RWPE2 (cell line): Measurements from ENCODE around the gene GRK5.

Experiments used
- ATAC-seq: fragments of 200-7000 bp; cut with Tn5 transposase; 3 replicates; pipeline ENCODE4 v1.9.1; 2021; ENCODE audit warnings: low read depth
- DNase-seq: peaks from one replicate; pipeline ENCODE4 v3.0.0-alpha.2; 2020; ENCODE audit warnings: low spot score
- H3K27ac ChIP-seq: fragments of 450-650 bp; 2 replicates; pipeline ENCODE4 v1.5.1; 2017; ENCODE audit warnings: mild to moderate bottlenecking; ENCODE audit not compliant: poor library complexity, severe bottlenecking
- H3K27me3 ChIP-seq: fragments of 250-450 bp; sonication (Bioruptor Pico); 2 replicates; pipeline ENCODE4 v1.5.1; 2021; ENCODE audit warnings: mild to moderate bottlenecking, moderate library complexity; ENCODE audit not compliant: insufficient read depth, poor library complexity, severe bottlenecking
- H3K36me3 ChIP-seq: fragments of 250-450 bp; sonication (Bioruptor Pico); 2 replicates; pipeline ENCODE4 v1.5.1; 2020; ENCODE audit warnings: low read depth, mild to moderate bottlenecking, moderate library complexity
- H3K4me1 ChIP-seq: fragments of 250-450 bp; sonication (Bioruptor Pico); 2 replicates; pipeline ENCODE4 v1.5.1; 2021; ENCODE audit warnings: mild to moderate bottlenecking, moderate library complexity; ENCODE audit not compliant: insufficient read depth, poor library complexity, severe bottlenecking
- H3K4me3 ChIP-seq: fragments of 250-450 bp; sonication (Bioruptor Pico); 2 replicates; pipeline ENCODE4 v1.5.1; 2021; ENCODE audit warnings: mild to moderate bottlenecking, moderate library complexity; ENCODE audit not compliant: severe bottlenecking
- H3K9me3 ChIP-seq: fragments of 250-450 bp; sonication (Bioruptor Pico); 2 replicates; pipeline ENCODE4 v1.5.1; 2021; ENCODE audit warnings: mild to moderate bottlenecking, moderate library complexity; ENCODE audit not compliant: severe bottlenecking
- TF ChIP-seq, protein P1 (sequence below): fragments of 450-650 bp; IDR thresholded peaks from one replicate; pipeline ENCODE4 v1.5.1; 2017; ENCODE audit warnings: mild to moderate bottlenecking, moderate library complexity; ENCODE audit not compliant: poor library complexity, severe bottlenecking

GRK5 gene

DNA sequence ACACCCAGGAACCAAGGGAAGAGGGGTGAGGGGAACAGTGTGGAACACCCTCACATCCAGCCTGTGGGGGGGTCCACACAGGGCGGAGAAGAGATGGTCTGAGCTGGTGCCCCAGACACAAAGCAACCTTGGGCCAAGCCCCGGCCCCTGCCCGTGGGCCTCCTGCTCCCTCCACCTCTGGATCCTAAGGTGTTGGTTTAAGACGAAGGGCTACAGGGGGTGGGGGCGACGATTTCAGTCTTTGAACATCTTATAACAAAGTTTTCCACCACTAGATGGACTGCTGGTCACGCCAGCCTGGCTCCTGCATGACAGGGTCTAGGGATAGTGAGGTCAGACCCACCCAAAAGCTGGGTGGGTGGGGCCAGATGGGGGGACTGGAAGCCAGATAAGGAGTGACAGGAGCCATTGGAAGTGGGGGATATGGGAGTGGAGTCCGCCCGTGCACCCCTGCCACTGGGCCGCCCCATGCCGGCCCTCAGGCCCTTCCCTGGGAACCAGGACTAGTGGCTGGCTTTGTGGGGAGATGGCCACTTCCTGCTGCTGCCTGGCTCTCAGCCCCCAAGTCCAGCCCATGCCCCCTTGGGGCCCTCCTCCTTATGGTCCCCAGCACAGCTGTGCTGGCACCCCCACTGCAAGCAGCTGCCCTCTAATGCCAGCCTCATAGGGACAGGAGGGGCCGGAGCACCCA lies 236.7 kb downstream of the GRK5 start:
- no peaks in the 10 kb centered on the region for H3K4me1 ChIP-seq
- no peaks in the 10 kb centered on the region for H3K9me3 ChIP-seq
- H3K27ac ChIP-seq = no peak overlapping the region
- no peak for DNase-seq
- ATAC-seq = no peak
- no peak overlapping the region for H3K4me3 ChIP-seq
- no peaks in the 10 kb centered on the region for H3K36me3 ChIP-seq
- TF ChIP-seq, protein P1, sequence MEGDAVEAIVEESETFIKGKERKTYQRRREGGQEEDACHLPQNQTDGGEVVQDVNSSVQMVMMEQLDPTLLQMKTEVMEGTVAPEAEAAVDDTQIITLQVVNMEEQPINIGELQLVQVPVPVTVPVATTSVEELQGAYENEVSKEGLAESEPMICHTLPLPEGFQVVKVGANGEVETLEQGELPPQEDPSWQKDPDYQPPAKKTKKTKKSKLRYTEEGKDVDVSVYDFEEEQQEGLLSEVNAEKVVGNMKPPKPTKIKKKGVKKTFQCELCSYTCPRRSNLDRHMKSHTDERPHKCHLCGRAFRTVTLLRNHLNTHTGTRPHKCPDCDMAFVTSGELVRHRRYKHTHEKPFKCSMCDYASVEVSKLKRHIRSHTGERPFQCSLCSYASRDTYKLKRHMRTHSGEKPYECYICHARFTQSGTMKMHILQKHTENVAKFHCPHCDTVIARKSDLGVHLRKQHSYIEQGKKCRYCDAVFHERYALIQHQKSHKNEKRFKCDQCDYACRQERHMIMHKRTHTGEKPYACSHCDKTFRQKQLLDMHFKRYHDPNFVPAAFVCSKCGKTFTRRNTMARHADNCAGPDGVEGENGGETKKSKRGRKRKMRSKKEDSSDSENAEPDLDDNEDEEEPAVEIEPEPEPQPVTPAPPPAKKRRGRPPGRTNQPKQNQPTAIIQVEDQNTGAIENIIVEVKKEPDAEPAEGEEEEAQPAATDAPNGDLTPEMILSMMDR = no peak
- no peaks in the 10 kb centered on the region for H3K27me3 ChIP-seq

DNA sequence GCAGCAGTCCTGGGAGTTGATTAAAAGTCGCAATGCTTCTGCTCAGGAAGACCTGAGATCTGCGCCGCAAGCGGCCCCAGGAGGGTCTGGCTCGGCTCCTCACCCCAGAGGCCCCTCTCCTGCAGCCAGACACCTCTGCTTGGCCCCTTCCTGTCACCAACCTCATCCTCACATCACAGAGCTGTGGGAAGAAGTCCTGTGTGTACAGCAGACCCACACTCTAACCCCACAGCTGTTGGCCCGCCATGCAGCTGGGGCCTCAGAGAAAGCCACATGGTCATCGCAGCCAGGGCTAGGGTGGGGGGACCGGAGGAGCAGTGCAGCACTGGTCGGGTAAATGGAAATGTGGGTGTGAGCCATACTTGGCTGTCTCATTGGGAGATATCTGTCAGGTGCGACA lies 237.5 kb downstream of the GRK5 start:
- DNase-seq = no peak
- Histone ChIP-seq H3K27me3 (no peaks in the 10 kb centered on the region), H3K9me3 (no peaks in the 10 kb centered on the region), H3K27ac (no peak overlapping the region), H3K4me1 (no peaks in the 10 kb centered on the region), H3K4me3 (no peak overlapping the region), H3K36me3 (no peaks in the 10 kb centered on the region)
- TF ChIP-seq, protein P1 = no peak
- no peak; the same call in 2 of the 3 replicates for ATAC-seq

DNA sequence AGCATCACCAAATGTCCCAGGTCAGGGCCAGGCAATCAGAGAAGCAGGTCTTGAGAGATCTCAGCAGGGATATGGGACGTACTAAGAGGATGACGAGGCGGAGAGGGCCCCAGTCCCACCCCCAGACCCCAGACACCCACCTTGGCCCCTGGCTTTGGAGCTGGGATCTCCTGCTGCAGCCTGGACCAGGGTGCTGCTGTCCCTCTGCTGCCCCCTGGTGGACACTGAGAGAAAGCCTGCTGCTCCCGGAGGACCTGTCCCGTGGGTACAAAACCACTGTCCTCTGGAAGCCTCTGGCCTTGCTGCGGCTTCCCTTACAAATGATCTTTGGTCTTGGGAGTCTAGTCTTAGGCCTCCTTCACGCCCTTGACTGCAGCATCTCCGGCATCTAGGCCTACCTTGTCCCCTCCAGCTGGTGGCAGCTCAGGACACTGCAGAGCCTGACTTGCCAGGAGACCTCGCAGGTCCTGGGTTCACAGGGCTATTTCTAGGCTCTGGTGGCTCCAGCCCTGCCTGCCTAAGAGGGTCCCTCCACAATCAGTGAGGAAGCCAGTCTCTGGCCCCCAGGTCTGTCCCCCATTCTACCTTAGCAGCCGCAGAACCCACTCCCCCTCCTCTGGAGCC lies 238.1 kb downstream of the GRK5 start:
- H3K4me3 ChIP-seq = no peak overlapping the region
- H3K27me3 ChIP-seq = no peaks in the 10 kb centered on the region
- no peaks in the 10 kb centered on the region for H3K4me1 ChIP-seq
- H3K9me3 ChIP-seq = no peaks in the 10 kb centered on the region
- H3K36me3 ChIP-seq = no peaks in the 10 kb centered on the region
- TF ChIP-seq, protein P1 = peak; percentile 90
- DNase-seq = peak; percentile 86
- H3K27ac ChIP-seq = no peak overlapping the region
- peak; percentile 80 for ATAC-seq

DNA sequence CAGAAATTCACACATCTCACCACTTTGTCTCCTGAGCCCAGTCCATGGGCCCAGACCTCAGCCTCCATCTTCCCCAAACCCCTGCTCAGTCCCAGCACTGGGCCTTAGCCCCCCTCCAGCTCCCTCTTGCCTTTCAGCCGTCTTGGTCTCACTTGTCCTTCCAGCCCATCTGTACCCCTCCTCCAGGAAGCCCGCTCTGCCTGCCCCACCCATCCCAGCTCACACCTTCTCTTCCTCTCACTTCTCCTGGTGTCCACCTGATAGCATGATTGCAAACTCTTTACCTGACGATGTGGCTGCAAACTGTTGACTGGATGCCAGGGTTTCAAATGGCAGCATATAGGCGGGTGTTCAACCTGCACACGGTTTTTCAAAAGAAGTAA lies 238.6 kb downstream of the GRK5 start:
- no peaks in the 10 kb centered on the region for H3K4me1 ChIP-seq
- DNase-seq (no peak), ATAC-seq (no peak)
- H3K4me3 ChIP-seq = no peak overlapping the region
- H3K27ac ChIP-seq = no peak overlapping the region
- H3K36me3 ChIP-seq = no peaks in the 10 kb centered on the region
- TF ChIP-seq, protein P1 = no peak
- H3K9me3 ChIP-seq = no peaks in the 10 kb centered on the region
- no peaks in the 10 kb centered on the region for H3K27me3 ChIP-seq
